Astrocyte (in vitro differentiated cells and primary cell): ENCODE measurements around the gene LAMB1. TPM values are rescaled to one million over a fixed set of nuclear protein-coding genes. Genes with fewer than 3 reads are reported as not detected.

Experiments
- DNase-seq: peaks from one replicate; pipeline ENCODE4 v3.0.0-alpha.2; 2010; ENCODE audit warnings: low read depth
- FAIRE-seq: peaks from 2 replicates; lab custom pipeline; 2011; peaks lifted over from hg19 to GRCh38; lab: Jason Lieb, UNC
- H2AFZ ChIP-seq: 2 replicates; pipeline ENCODE4 v1.6.0; 2012; ENCODE audit warnings: low read depth, low read length, inconsistent platforms
- H3K27ac ChIP-seq: 2 replicates; pipeline ENCODE4 v1.5.1; 2011; ENCODE audit warnings: low read depth, low read length, inconsistent platforms
- H3K27me3 ChIP-seq: 2 replicates; pipeline ENCODE4 v1.6.0; 2011; ENCODE audit warnings: low read length, inconsistent platforms; ENCODE audit not compliant: insufficient read depth
- H3K36me3 ChIP-seq: 2 replicates; pipeline ENCODE4 v1.5.1; 2011; ENCODE audit warnings: low read length, inconsistent platforms; ENCODE audit not compliant: insufficient read depth
- H3K4me1 ChIP-seq: 2 replicates; pipeline ENCODE4 v1.5.1; 2011; ENCODE audit warnings: low read length, inconsistent platforms; ENCODE audit not compliant: insufficient read depth
- H3K4me2 ChIP-seq: 2 replicates; pipeline ENCODE4 v1.6.0; 2012; ENCODE audit warnings: low read length, inconsistent platforms
- H3K4me3 ChIP-seq: 2 replicates; pipeline ENCODE4 v1.5.1; 2011; ENCODE audit warnings: low read depth, mild to moderate bottlenecking, low read length, inconsistent platforms; ENCODE audit not compliant: insufficient read depth
- H3K79me2 ChIP-seq: 2 replicates; pipeline ENCODE4 v1.6.0; 2012; ENCODE audit warnings: mild to moderate bottlenecking, low read length, inconsistent platforms; ENCODE audit not compliant: insufficient read depth
- H3K9ac ChIP-seq: 2 replicates; pipeline ENCODE4 v1.6.0; 2012; ENCODE audit warnings: mild to moderate bottlenecking, low read length, inconsistent platforms
- H3K9me3 ChIP-seq: 2 replicates; pipeline ENCODE4 v1.5.1; 2012; ENCODE audit warnings: low read depth, mild to moderate bottlenecking, low read length, inconsistent platforms; ENCODE audit not compliant: insufficient read depth
- H4K20me1 ChIP-seq: 2 replicates; pipeline ENCODE4 v1.6.0; 2012; ENCODE audit warnings: low read length, inconsistent platforms; ENCODE audit not compliant: insufficient read depth
- H3K27ac Mint-ChIP-seq: one replicate; pipeline ENCODE4 v1.8.0; 2021; ENCODE audit warnings: mild to moderate bottlenecking, mixed read lengths; ENCODE audit not compliant: unreplicated experiment
- H3K27me3 Mint-ChIP-seq: one replicate; pipeline ENCODE4 v1.8.0; 2021; ENCODE audit warnings: low read depth, mixed read lengths; ENCODE audit not compliant: unreplicated experiment
- H3K36me3 Mint-ChIP-seq: one replicate; pipeline ENCODE4 v1.8.0; 2021; ENCODE audit warnings: low read depth, mixed read lengths; ENCODE audit not compliant: unreplicated experiment
- H3K4me1 Mint-ChIP-seq: one replicate; pipeline ENCODE4 v1.8.0; 2021; ENCODE audit warnings: low read depth, mixed read lengths; ENCODE audit not compliant: unreplicated experiment
- H3K4me3 Mint-ChIP-seq: one replicate; pipeline ENCODE4 v1.8.0; 2021; ENCODE audit warnings: mild to moderate bottlenecking, moderate library complexity, mixed read lengths; ENCODE audit not compliant: unreplicated experiment
- H3K9me3 Mint-ChIP-seq: one replicate; pipeline ENCODE4 v1.8.0; 2021; ENCODE audit warnings: mild to moderate bottlenecking, mixed read lengths; ENCODE audit not compliant: unreplicated experiment
- CTCF ChIP-seq: IDR thresholded peaks from 2 replicates; pipeline ENCODE4 v1.5.1; 2011; ENCODE audit warnings: low read depth, mild to moderate bottlenecking, inconsistent platforms, low read length, moderate library complexity; ENCODE audit not compliant: insufficient read depth
- EZH2 ChIP-seq: IDR thresholded peaks from 2 replicates; pipeline ENCODE4 v1.6.1; 2012; ENCODE audit warnings: mild to moderate bottlenecking, low read length, inconsistent platforms; ENCODE audit not compliant: insufficient read depth
- total RNA-seq: library from RNA; stranded (reverse); gene quantifications from 2 replicates; pipeline ENCODE4 v1.2.1, GENCODE V29; 2021

Gene LAMB1
- total RNA-seq, 1 donor from 2014 or later, result 403 TPM

- Histone ChIP-seq H3K79me2 (peaks cover 9% of the 10 kb centered on the region), H3K27ac (no peak overlapping the region), H3K9ac (no peak overlapping the region), H3K9me3 (no peaks in the 10 kb centered on the region), H3K4me1 (no peaks in the 10 kb centered on the region), H4K20me1 (peaks cover 6% of the 10 kb centered on the region), H3K36me3 (peaks cover 56% of the 10 kb centered on the region), H3K27me3 (no peaks in the 10 kb centered on the region), H2AFZ (no peak overlapping the region), H3K4me3 (no peak overlapping the region), H3K4me2 (no peak overlapping the region)
- no peak overlapping the region for H3K4me3 Mint-ChIP-seq
- FAIRE-seq (no peak), DNase-seq (no peak)
- no peak for TF ChIP-seq EZH2
- no peak for TF ChIP-seq CTCF
- no peak overlapping the region for H3K27ac Mint-ChIP-seq
- peaks cover 7% of the 10 kb centered on the region for H3K4me1 Mint-ChIP-seq
- no peaks in the 10 kb centered on the region for H3K27me3 Mint-ChIP-seq
- peaks cover 11% of the 10 kb centered on the region for H3K36me3 Mint-ChIP-seq
- H3K9me3 Mint-ChIP-seq, result no peaks in the 10 kb centered on the region
Observed at GRCh38 chr7:107907790-107908189, 95.2 kb downstream of the LAMB1 start.

GRCh38 chr7:107902381-107902780, 100.6 kb downstream of the LAMB1 start:
- Histone ChIP-seq H3K79me2 (peaks cover 39% of the 10 kb centered on the region), H3K4me3 (no peak overlapping the region), H3K36me3 (peaks cover 39% of the 10 kb centered on the region), H2AFZ (no peak overlapping the region), H3K4me1 (peaks cover 5% of the 10 kb centered on the region), H3K27ac (no peak overlapping the region), H4K20me1 (peaks cover 14% of the 10 kb centered on the region), H3K9me3 (no peaks in the 10 kb centered on the region), H3K9ac (no peak overlapping the region), H3K27me3 (no peaks in the 10 kb centered on the region), H3K4me2 (peak overlapping the region; percentile 10)
- Mint-ChIP-seq H3K4me1 (peaks cover 27% of the 10 kb centered on the region), H3K27ac (peak overlapping the region; percentile 73), H3K27me3 (no peaks in the 10 kb centered on the region), H3K9me3 (no peaks in the 10 kb centered on the region), H3K4me3 (peak overlapping the region; percentile 29), H3K36me3 (peaks cover 5% of the 10 kb centered on the region)
- no peak for TF ChIP-seq EZH2
- no peak for TF ChIP-seq CTCF
- peak; percentile 31 for DNase-seq
- no peak for FAIRE-seq

GRCh38 chr7:107900496-107901015, 102.4 kb downstream of the LAMB1 start:
- H3K4me3 Mint-ChIP-seq, result no peak overlapping the region
- no peak for FAIRE-seq
- H3K9me3 Mint-ChIP-seq, result peaks cover 2% of the 10 kb centered on the region
- peaks cover 28% of the 10 kb centered on the region for H4K20me1 ChIP-seq
- H3K27me3 ChIP-seq, result no peaks in the 10 kb centered on the region
- H3K36me3 ChIP-seq, result peaks cover 26% of the 10 kb centered on the region
- no peak for TF ChIP-seq EZH2
- TF ChIP-seq CTCF, result no peak
- no peak overlapping the region for H3K27ac Mint-ChIP-seq
- H2AFZ ChIP-seq, result no peak overlapping the region
- peaks cover 27% of the 10 kb centered on the region for H3K4me1 Mint-ChIP-seq
- peaks cover 5% of the 10 kb centered on the region for H3K4me1 ChIP-seq
- peaks cover 7% of the 10 kb centered on the region for H3K36me3 Mint-ChIP-seq
- H3K4me2 ChIP-seq, result no peak overlapping the region
- no peak for DNase-seq
- no peaks in the 10 kb centered on the region for H3K27me3 Mint-ChIP-seq
- H3K79me2 ChIP-seq, result peaks cover 54% of the 10 kb centered on the region
- no peak overlapping the region for H3K4me3 ChIP-seq
- no peak overlapping the region for H3K9ac ChIP-seq
- no peak overlapping the region for H3K27ac ChIP-seq
- no peaks in the 10 kb centered on the region for H3K9me3 ChIP-seq
